Skeletal muscle cell (primary cell): ENCODE data around the gene LZTS2.

Experiments
- DNase-seq: peaks from one replicate; pipeline ENCODE4 v3.0.0-alpha.2; 2010; ENCODE audit warnings: low read depth
- H3K4me3 ChIP-seq: 2 replicates; pipeline ENCODE4 v1.5.1; 2011; ENCODE audit warnings: low read depth, mild to moderate bottlenecking, control low read depth, low read length, moderate library complexity

LZTS2 gene

GRCh38 chr10:101043363-101043707 is 43.7 kb downstream of the LZTS2 start:
- peak overlapping the region; percentile 55 for H3K4me3 ChIP-seq
- no peak for DNase-seq

GRCh38 chr10:101044117-101044516 is 44.5 kb downstream of the LZTS2 start:
- DNase-seq, result no peak
- H3K4me3 ChIP-seq, result no peak overlapping the region

- no peak for DNase-seq
- no peak overlapping the region for H3K4me3 ChIP-seq
Observed at GRCh38 chr10:101046332-101047238, 47.0 kb downstream of the LZTS2 start.

- no peak for DNase-seq
- no peak overlapping the region for H3K4me3 ChIP-seq
Observed at GRCh38 chr10:101047268-101047667, 47.7 kb downstream of the LZTS2 start.

GRCh38 chr10:101047961-101048892 is 48.6 kb downstream of the LZTS2 start:
- DNase-seq, result no peak

GRCh38 chr10:101050208-101051069 is 50.8 kb downstream of the LZTS2 start:
- no peak for DNase-seq
- peak overlapping the region; percentile 12 for H3K4me3 ChIP-seq

More at GRCh38 chr10:101047961-101048892, 48.6 kb downstream of the LZTS2 start:
- H3K4me3 ChIP-seq, result no peak overlapping the region

GRCh38 chr10:101052285-101052684 is 52.7 kb downstream of the LZTS2 start:
- DNase-seq, result no peak
- no peak overlapping the region for H3K4me3 ChIP-seq

GRCh38 chr10:101053516-101053915 is 53.9 kb downstream of the LZTS2 start:
- no peak for DNase-seq
- H3K4me3 ChIP-seq, result no peak overlapping the region

GRCh38 chr10:101054351-101054750 is 54.7 kb downstream of the LZTS2 start:
- no peak overlapping the region for H3K4me3 ChIP-seq
- DNase-seq, result no peak

- H3K4me3 ChIP-seq, result no peak overlapping the region
- no peak for DNase-seq
Observed at GRCh38 chr10:101054876-101055275, 55.3 kb downstream of the LZTS2 start.

GRCh38 chr10:101055411-101055810 is 55.8 kb downstream of the LZTS2 start:
- no peak overlapping the region for H3K4me3 ChIP-seq
- no peak for DNase-seq

- DNase-seq, result no peak
Observed at GRCh38 chr10:101056365-101057151, 57.0 kb downstream of the LZTS2 start.

More at GRCh38 chr10:101056365-101057151, 57.0 kb downstream of the LZTS2 start:
- H3K4me3 ChIP-seq, result no peak overlapping the region
